Tibial nerve (tissue), 3 donors: ENCODE data around the gene FARP1.

Source experiments
- POLR2A ChIP-seq, 2 donors: fragments of 450-650 bp; IDR thresholded peaks; one replicate each; pipeline ENCODE4 v1.6.1; 2017; ENCODE audit warnings: antibody characterized with exemption in 2 of 2, mild to moderate bottlenecking in 2 of 2, moderate library complexity in 2 of 2
- TF ChIP-seq, protein P1 (sequence below), 5 experiments: fragments of 200-600 bp in 3 of 5; fragments of 450-650 bp in 2 of 5; sonication (generic) in 3 of 5; IDR thresholded peaks; one replicate each; pipeline ENCODE4 v1.5.1; 2016 to 2019; ENCODE audit warnings: antibody characterized with exemption in 5 of 5, mild to moderate bottlenecking in 3 of 5, moderate library complexity in 2 of 5

DNA sequence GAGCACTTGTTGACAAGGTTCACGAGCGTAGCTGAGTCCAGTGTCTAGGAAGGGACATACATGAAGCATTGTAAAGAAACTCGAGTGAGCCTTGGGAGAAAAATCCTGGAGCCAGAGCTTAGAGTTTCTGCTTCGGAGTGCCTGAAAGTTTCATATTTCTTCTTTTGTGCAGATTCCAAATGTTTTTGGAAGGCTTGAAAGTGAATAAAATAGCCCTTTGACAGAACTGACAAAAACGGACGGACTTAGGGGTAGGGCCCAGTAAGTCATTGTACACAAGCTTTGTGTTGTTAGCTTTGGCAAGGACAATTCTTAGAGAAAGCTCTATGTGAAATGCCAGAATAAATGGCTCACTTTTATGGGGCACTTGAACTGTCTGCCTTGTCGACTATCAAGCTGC is 31.4 kb downstream of the FARP1 start:
- TF ChIP-seq, protein P1, sequence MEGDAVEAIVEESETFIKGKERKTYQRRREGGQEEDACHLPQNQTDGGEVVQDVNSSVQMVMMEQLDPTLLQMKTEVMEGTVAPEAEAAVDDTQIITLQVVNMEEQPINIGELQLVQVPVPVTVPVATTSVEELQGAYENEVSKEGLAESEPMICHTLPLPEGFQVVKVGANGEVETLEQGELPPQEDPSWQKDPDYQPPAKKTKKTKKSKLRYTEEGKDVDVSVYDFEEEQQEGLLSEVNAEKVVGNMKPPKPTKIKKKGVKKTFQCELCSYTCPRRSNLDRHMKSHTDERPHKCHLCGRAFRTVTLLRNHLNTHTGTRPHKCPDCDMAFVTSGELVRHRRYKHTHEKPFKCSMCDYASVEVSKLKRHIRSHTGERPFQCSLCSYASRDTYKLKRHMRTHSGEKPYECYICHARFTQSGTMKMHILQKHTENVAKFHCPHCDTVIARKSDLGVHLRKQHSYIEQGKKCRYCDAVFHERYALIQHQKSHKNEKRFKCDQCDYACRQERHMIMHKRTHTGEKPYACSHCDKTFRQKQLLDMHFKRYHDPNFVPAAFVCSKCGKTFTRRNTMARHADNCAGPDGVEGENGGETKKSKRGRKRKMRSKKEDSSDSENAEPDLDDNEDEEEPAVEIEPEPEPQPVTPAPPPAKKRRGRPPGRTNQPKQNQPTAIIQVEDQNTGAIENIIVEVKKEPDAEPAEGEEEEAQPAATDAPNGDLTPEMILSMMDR (IDR thresholded peaks at IDR 0.05): no peak
- no peak for TF ChIP-seq POLR2A (IDR thresholded peaks at IDR 0.05)
